Measurements from ENCODE around the gene ZNF506. TPM values are rescaled to one million over a fixed set of nuclear protein-coding genes. Genes with fewer than 3 reads are reported as not detected.
"Not testable (repeated sequence)": the region's sequence is repeated elsewhere in the genome, so short reads cannot be mapped to it uniquely, and the experiment has no call there.

The ZNF506 gene
- total RNA-seq, 1 experiment from 2014 or later = 3.0 TPM

DNA sequence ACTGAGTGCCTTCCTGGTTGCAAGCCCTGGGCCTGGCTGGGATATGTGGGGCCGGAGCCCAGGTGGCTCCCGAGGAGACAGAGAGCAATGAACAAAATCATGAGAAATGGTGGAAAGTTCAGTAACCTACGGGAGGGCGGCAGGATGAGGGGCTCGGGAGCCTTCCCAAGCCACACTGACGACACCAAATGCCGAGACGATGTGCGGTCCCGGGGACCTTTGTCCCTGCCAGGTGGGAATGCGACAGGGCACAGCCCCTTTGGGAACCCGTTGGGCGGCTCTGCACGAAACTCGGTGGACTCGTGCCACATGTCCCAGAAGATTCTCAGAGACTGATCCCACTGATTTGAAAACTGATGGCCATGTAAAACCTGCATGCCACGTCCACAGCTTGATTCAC, 76.9 kb downstream of the ZNF506 start:
- Histone ChIP-seq H3K79me1 (ENCODE audit: insufficient read depth, low read depth, low read length, poor library complexity, severe bottlenecking) (no peaks in the 10 kb centered on the region), H3K27me3 (ENCODE audit: insufficient read depth, low read length) (no peaks in the 10 kb centered on the region), H3K14ac (ENCODE audit: insufficient read depth, low read length) (no peak overlapping the region), H3K4me2 (ENCODE audit: insufficient read depth, insufficient read length, low read length) (no peak overlapping the region), H2BK120ac (ENCODE audit: low read depth, low read length, poor library complexity, severe bottlenecking) (no peak overlapping the region), H3K4me1 (ENCODE audit: insufficient read depth, low read length) (no peaks in the 10 kb centered on the region), H3K23me2 (ENCODE audit: insufficient read length, low read depth, low read length, poor library complexity, severe bottlenecking) (no peaks in the 10 kb centered on the region), H2AFZ (ENCODE audit: low read length) (no peak overlapping the region), H3K4ac (ENCODE audit: low read depth, low read length) (no peak overlapping the region), H3T11ph (ENCODE audit: low read length) (no peak overlapping the region), H2AK5ac (ENCODE audit: insufficient read length, low read length) (no peak overlapping the region), H2BK15ac (ENCODE audit: low read depth, low read length) (no peak overlapping the region), H4K20me1 (ENCODE audit: control insufficient read depth, insufficient read depth, insufficient read length) (no peaks in the 10 kb centered on the region), H3K18ac (ENCODE audit: insufficient read length, low read depth, low read length) (no peak overlapping the region), H2BK20ac (ENCODE audit: low read depth, low read length, poor library complexity, severe bottlenecking) (no peak overlapping the region), H3K56ac (ENCODE audit: insufficient read length, low read depth, low read length) (no peak overlapping the region), H3K9me3 (ENCODE audit: control insufficient read depth, low read depth, low read length) (no peaks in the 10 kb centered on the region), H2BK12ac (ENCODE audit: insufficient read length, low read depth, low read length) (no peak overlapping the region), H3K79me2 (ENCODE audit: insufficient read depth, low read length) (no peaks in the 10 kb centered on the region), H4K91ac (ENCODE audit: insufficient read length, low read depth, low read length) (no peak overlapping the region), H4K8ac (replicated peaks; ENCODE audit: insufficient read length, low read depth, low read length) (no peak overlapping the region), H3K27ac (ENCODE audit: insufficient read length, low read depth, low read length) (no peak overlapping the region), H4K5ac (ENCODE audit: insufficient read length, low read depth, low read length) (no peak overlapping the region), H3K9ac (ENCODE audit: extremely low read depth, insufficient read length, low read length) (no peak overlapping the region), H2BK5ac (ENCODE audit: insufficient read length, low read length) (no peak overlapping the region), H3K23ac (ENCODE audit: insufficient read length, low read depth, low read length) (no peak overlapping the region)
- Mint-ChIP-seq H3K27me3 (ENCODE audit: low read depth) (peaks cover 41% of the 10 kb centered on the region), H3K27ac (no peak overlapping the region), H3K4me1 (no peaks in the 10 kb centered on the region), H3K36me3 (ENCODE audit: insufficient read depth in 1 of 3, low read depth in 3 of 3) (peaks cover 0 to 6% (median 0%) of the 10 kb centered on the region in 3 experiments; a peak in 2 of 7 replicates), H3K9me3 (peaks cover 24 to 26% of the 10 kb centered on the region in 2 experiments; a peak in 4 of 5 replicates), H3K4me3 (no peak overlapping the region)
- no CpG with 5 or more reads among the region's 17 CpGs for whole genome bisulfite sequencing (ENCODE audit: extremely low coverage, insufficient read length, low lambda C conversion rate)
- TF ChIP-seq, protein P1, sequence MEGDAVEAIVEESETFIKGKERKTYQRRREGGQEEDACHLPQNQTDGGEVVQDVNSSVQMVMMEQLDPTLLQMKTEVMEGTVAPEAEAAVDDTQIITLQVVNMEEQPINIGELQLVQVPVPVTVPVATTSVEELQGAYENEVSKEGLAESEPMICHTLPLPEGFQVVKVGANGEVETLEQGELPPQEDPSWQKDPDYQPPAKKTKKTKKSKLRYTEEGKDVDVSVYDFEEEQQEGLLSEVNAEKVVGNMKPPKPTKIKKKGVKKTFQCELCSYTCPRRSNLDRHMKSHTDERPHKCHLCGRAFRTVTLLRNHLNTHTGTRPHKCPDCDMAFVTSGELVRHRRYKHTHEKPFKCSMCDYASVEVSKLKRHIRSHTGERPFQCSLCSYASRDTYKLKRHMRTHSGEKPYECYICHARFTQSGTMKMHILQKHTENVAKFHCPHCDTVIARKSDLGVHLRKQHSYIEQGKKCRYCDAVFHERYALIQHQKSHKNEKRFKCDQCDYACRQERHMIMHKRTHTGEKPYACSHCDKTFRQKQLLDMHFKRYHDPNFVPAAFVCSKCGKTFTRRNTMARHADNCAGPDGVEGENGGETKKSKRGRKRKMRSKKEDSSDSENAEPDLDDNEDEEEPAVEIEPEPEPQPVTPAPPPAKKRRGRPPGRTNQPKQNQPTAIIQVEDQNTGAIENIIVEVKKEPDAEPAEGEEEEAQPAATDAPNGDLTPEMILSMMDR (conservative IDR thresholded peaks at IDR 0.05) = no peak
- no peak for DNase-seq

DNA sequence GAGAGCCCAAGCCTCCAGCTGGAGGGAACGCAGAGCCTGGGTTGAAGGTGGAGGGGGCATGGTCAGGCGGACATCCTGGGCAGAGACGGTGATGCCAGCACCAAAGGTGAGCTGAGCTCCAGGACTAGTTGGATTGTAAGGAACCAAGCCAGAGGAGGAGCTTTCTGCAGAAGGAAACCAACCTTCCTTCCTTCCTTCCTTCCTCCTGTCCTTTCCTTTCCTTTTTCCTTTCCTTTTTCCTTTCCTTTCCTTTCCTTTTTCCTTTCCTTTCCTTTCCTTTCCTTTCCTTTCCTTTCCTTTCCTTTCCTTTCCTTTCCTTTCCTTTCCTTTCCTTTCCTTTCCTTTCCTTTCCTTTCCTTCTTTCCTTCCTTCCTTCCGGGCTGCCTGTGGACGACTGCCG, 77.6 kb downstream of the ZNF506 start:
- H3K27ac Mint-ChIP-seq; H2BK5ac ChIP-seq (ENCODE audit: insufficient read length, low read length); H3K14ac ChIP-seq (ENCODE audit: insufficient read depth, low read length); H2BK120ac ChIP-seq (ENCODE audit: low read depth, low read length, poor library complexity, severe bottlenecking); H4K20me1 ChIP-seq (ENCODE audit: control insufficient read depth, insufficient read depth, insufficient read length); H3K79me2 ChIP-seq (ENCODE audit: insufficient read depth, low read length); H2BK20ac ChIP-seq (ENCODE audit: low read depth, low read length, poor library complexity, severe bottlenecking); H3K23ac ChIP-seq (ENCODE audit: insufficient read length, low read depth, low read length); H2BK15ac ChIP-seq (ENCODE audit: low read depth, low read length); H3K27me3 ChIP-seq (ENCODE audit: insufficient read depth, low read length); H3K4me1 Mint-ChIP-seq; H3K4ac ChIP-seq (ENCODE audit: low read depth, low read length); H3K4me2 ChIP-seq (ENCODE audit: insufficient read depth, insufficient read length, low read length); DNase-seq; H4K5ac ChIP-seq (ENCODE audit: insufficient read length, low read depth, low read length); H3K9ac ChIP-seq (ENCODE audit: extremely low read depth, insufficient read length, low read length); H3K4me1 ChIP-seq (ENCODE audit: insufficient read depth, low read length); H2AK5ac ChIP-seq (ENCODE audit: insufficient read length, low read length); H3K36me3 Mint-ChIP-seq (ENCODE audit: insufficient read depth in 1 of 3, low read depth in 3 of 3); H3K4me3 Mint-ChIP-seq; H2BK12ac ChIP-seq (ENCODE audit: insufficient read length, low read depth, low read length); H4K91ac ChIP-seq (ENCODE audit: insufficient read length, low read depth, low read length); H3K9me3 ChIP-seq (ENCODE audit: control insufficient read depth, low read depth, low read length); H3K27ac ChIP-seq (ENCODE audit: insufficient read length, low read depth, low read length); H3K23me2 ChIP-seq (ENCODE audit: insufficient read length, low read depth, low read length, poor library complexity, severe bottlenecking); H3K18ac ChIP-seq (ENCODE audit: insufficient read length, low read depth, low read length); H2AFZ ChIP-seq (ENCODE audit: low read length); H3T11ph ChIP-seq (ENCODE audit: low read length); H3K79me1 ChIP-seq (ENCODE audit: insufficient read depth, low read depth, low read length, poor library complexity, severe bottlenecking); H3K56ac ChIP-seq (ENCODE audit: insufficient read length, low read depth, low read length); H4K8ac ChIP-seq (replicated peaks; ENCODE audit: insufficient read length, low read depth, low read length): not testable (repeated sequence)
- Mint-ChIP-seq H3K27me3 (ENCODE audit: low read depth) (peaks cover 41% of the 10 kb centered on the region), H3K9me3 (peaks cover 21 to 23% of the 10 kb centered on the region in 2 experiments; a peak in 4 of 5 replicates)
- no CpG with 5 or more reads among the region's 6 CpGs for WGBS (ENCODE audit: extremely low coverage, insufficient read length, low lambda C conversion rate)
